Transverse colon (tissue), 4 donors: ENCODE data around the gene RNLS. TPM values are rescaled to one million over a fixed set of nuclear protein-coding genes. Genes with fewer than 3 reads are reported as not detected.

Experiments used
- DNase-seq: peaks from one replicate; pipeline ENCODE4 v3.0.0-alpha.2; 2019
- H3K27ac ChIP-seq, 4 donors: fragments of 200-600 bp; sonication (generic); 2 replicates each; pipeline ENCODE4 v1.5.1; 2016 to 2018; ENCODE audit warnings: inconsistent platforms in 4 of 4
- H3K27me3 ChIP-seq: fragments of 200-600 bp; sonication (generic); 2 replicates; pipeline ENCODE4 v1.5.1; 2017; ENCODE audit warnings: inconsistent platforms
- H3K36me3 ChIP-seq, 4 donors: fragments of 200-600 bp; sonication (generic); 2 replicates each; pipeline ENCODE4 v1.5.1; 2017 to 2019; ENCODE audit warnings: inconsistent platforms in 4 of 4
- H3K4me1 ChIP-seq, 4 donors: fragments of 200-600 bp; sonication (generic); 2 replicates each; pipeline ENCODE4 v1.5.1; 2017 to 2020; ENCODE audit warnings: inconsistent platforms in 4 of 4
- H3K4me3 ChIP-seq, 4 donors: fragments of 200-600 bp; sonication (generic); 1 replicate in 1 of 4; 2 replicates in 3 of 4; pipeline versions ENCODE4 v1.5.1 to v1.6.1; 2017 to 2019; ENCODE audit warnings: inconsistent platforms in 4 of 4
- H3K9me3 ChIP-seq, 2 donors: fragments of 200-600 bp; sonication (generic); 2 replicates each; pipeline ENCODE4 v1.5.1; 2017 to 2019; ENCODE audit warnings: inconsistent platforms in 2 of 2
- EP300 ChIP-seq: sonication (generic); formaldehyde crosslinking; IDR thresholded peaks from one replicate; pipeline ENCODE4 v1.6.1; 2017; ENCODE audit warnings: antibody characterized with exemption, low read depth
- POLR2A ChIP-seq: fragments of 450-650 bp; IDR thresholded peaks from one replicate; pipeline ENCODE4 v1.6.1; 2016; ENCODE audit warnings: antibody characterized with exemption, mild to moderate bottlenecking, moderate library complexity
- POLR2AphosphoS5 ChIP-seq, 3 donors: sonication (generic); formaldehyde crosslinking; IDR thresholded peaks; one replicate each; pipeline ENCODE4 v1.6.1; 2016; ENCODE audit warnings: antibody characterized with exemption in 3 of 3
- WGBS, 2 donors: methylation state at CpG; one replicate each; pipeline ENCODE4 v1.1.5; 2018; ENCODE audit warnings: low coverage in 1 of 2; 5-methylcytosine and 5-hydroxymethylcytosine counted together
- in situ Hi-C, 4 donors: fragments of 200-750 bp; cut with MboI; loops; one replicate each; pipeline versions ENCODE4 v1.15.0 to v1.15.1; 2017; ENCODE audit warnings: low sequenced_read_pairs in 3 of 4, low pct_ligation_motif_present in 1 of 4, low pct_unique_long_range_greater_than_20kb in 1 of 4
- intact Hi-C: fragments of 100-400 bp; cut with DNase I; formaldehyde crosslinking; loops from one replicate; pipeline ENCODE4 v1.15.1; 2023; ENCODE audit warnings: low total_unique reads
- total RNA-seq, 4 donors: library from RNA; depleted of rRNA; stranded (reverse); fragments of >200 nt; gene quantifications; one replicate each; pipeline ENCODE4 v1.1.0, GENCODE V29; 2016
- TF ChIP-seq, protein P1 (sequence below), 5 experiments: fragments of 200-600 bp in 3 of 5; fragments of 450-650 bp in 2 of 5; sonication (generic) in 3 of 5; IDR thresholded peaks; 1 replicate in 2 of 5; 2 replicates in 3 of 5; pipeline ENCODE4 v1.5.1; 2016 to 2017; ENCODE audit warnings: antibody characterized with exemption in 5 of 5, inconsistent platforms in 3 of 5, mild to moderate bottlenecking in 2 of 5, moderate library complexity in 1 of 5

Gene RNLS
- total RNA-seq, 4 donors from 2014 or later = 2.4 to 78.2 (median 28.9) TPM

DNA sequence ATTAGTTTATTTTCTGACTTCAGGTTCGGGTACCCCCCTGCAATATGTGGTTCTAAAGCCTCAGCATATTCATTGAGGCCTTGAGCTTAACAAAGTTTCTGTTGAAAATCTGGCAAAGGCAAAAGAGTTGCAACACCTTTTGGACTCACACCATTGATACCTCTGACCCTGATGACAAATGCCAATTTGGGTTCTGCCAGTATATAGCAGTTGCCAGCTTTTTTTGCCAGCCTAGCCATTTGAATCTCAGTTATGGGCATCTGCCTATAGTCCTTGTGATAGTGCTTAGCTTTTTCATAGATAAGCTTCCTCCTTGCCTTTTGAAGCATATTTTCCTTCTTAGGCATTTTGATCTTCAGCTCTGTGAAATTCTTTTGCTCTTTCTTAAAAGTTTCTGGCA is 35.4 kb upstream of the RNLS start:
- Histone ChIP-seq H3K36me3 (no peaks in the 10 kb centered on the region), H3K27me3 (no peaks in the 10 kb centered on the region), H3K4me1 (no peaks in the 10 kb centered on the region), H3K4me3 (no peak overlapping the region), H3K9me3 (no peaks in the 10 kb centered on the region), H3K27ac (no peak overlapping the region)
- 29 to 71% methylated on average over 1 of the region's 1 CpG for WGBS, 2 donors
- intact Hi-C loops (no loop called here), in situ Hi-C loops (no loop called here)
- no peak for DNase-seq
- TF ChIP-seq, protein P1, sequence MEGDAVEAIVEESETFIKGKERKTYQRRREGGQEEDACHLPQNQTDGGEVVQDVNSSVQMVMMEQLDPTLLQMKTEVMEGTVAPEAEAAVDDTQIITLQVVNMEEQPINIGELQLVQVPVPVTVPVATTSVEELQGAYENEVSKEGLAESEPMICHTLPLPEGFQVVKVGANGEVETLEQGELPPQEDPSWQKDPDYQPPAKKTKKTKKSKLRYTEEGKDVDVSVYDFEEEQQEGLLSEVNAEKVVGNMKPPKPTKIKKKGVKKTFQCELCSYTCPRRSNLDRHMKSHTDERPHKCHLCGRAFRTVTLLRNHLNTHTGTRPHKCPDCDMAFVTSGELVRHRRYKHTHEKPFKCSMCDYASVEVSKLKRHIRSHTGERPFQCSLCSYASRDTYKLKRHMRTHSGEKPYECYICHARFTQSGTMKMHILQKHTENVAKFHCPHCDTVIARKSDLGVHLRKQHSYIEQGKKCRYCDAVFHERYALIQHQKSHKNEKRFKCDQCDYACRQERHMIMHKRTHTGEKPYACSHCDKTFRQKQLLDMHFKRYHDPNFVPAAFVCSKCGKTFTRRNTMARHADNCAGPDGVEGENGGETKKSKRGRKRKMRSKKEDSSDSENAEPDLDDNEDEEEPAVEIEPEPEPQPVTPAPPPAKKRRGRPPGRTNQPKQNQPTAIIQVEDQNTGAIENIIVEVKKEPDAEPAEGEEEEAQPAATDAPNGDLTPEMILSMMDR (IDR thresholded peaks at IDR 0.05) = no peak
- no peak for TF ChIP-seq POLR2A
- TF ChIP-seq EP300 = no peak
- TF ChIP-seq POLR2AphosphoS5 (IDR thresholded peaks at IDR 0.05) = no peak

- H3K4me1 ChIP-seq = no peaks in the 10 kb centered on the region
- no peaks in the 10 kb centered on the region for H3K9me3 ChIP-seq
- no peak overlapping the region for H3K27ac ChIP-seq
- in situ Hi-C loops (no loop called here), intact Hi-C loops (no loop called here)
- no peak overlapping the region for H3K4me3 ChIP-seq
- no peaks in the 10 kb centered on the region for H3K36me3 ChIP-seq
- no peaks in the 10 kb centered on the region for H3K27me3 ChIP-seq
- 84 to 86% methylated on average over 1 of the region's 1 CpG for WGBS, 2 donors
- TF ChIP-seq, protein P1 (IDR thresholded peaks at IDR 0.05) = no peak
- no peak for TF ChIP-seq POLR2A
- no peak for TF ChIP-seq EP300
- TF ChIP-seq POLR2AphosphoS5 (IDR thresholded peaks at IDR 0.05) = no peak
- no peak for DNase-seq
These were observed 34.7 kb upstream of the RNLS start for GRCh38 chr10:88617772-88618300.

DNA sequence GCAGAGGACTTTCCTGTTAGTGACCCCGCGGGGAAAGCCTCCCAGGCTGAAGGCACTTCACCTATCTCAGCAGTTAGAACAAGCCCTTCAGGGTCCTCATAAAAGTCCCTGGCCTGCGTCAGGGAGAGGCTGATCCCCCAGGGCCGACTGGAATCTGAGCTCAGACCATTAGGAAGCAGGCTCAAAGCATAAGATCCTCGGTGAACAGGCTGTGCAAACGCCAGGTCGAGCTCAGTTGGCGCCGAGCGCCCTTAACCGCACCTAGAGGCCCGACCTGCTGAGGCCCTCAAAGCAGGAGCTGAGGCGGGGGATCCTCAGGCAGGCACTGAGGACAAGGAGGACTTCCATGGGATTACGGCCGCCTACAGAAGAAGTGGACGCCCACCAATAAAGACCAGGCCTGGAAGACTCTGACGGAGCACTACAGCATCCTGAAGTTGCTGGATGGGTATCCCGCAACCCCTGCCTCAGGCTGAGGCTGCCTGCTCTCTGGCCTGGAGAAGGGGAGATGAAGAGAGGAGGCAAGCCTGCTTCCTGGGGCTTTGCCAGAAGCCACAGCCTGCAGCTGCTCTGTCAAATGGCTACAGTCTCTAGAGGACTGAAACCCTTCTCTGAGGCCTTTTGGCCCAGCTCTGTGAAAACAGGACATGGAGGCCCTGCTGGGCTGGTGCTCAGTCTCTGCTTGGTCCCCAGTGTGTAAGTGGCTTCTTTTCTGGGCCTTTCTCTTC is 33.3 kb upstream of the RNLS start:
- intact Hi-C loops = no loop called here
- 81 to 88% methylated on average over 2 to 18 of the region's 18 CpGs for WGBS, 2 donors
- H3K27me3 ChIP-seq = no peaks in the 10 kb centered on the region
- no peak for DNase-seq
- no peaks in the 10 kb centered on the region for H3K4me1 ChIP-seq
- H3K9me3 ChIP-seq = no peaks in the 10 kb centered on the region
- no peak overlapping the region for H3K27ac ChIP-seq
- TF ChIP-seq POLR2A (no peak), POLR2AphosphoS5 (IDR thresholded peaks at IDR 0.05) (no peak), EP300 (no peak)
- TF ChIP-seq, protein P1 (IDR thresholded peaks at IDR 0.05) = no peak
- in situ Hi-C loops = no loop called here
- no peak overlapping the region for H3K4me3 ChIP-seq
- no peaks in the 10 kb centered on the region for H3K36me3 ChIP-seq

- Histone ChIP-seq H3K9me3 (no peaks in the 10 kb centered on the region), H3K4me1 (no peaks in the 10 kb centered on the region), H3K27me3 (no peaks in the 10 kb centered on the region), H3K36me3 (no peaks in the 10 kb centered on the region), H3K4me3 (no peak overlapping the region), H3K27ac (no peak overlapping the region)
- in situ Hi-C loops = no loop called here
- WGBS, 2 donors = 76 to 81% methylated on average over 2 of the region's 2 CpGs
- DNase-seq = no peak
- no peak for TF ChIP-seq POLR2AphosphoS5 (IDR thresholded peaks at IDR 0.05)
- TF ChIP-seq, protein P1 (IDR thresholded peaks at IDR 0.05) = no peak
- TF ChIP-seq POLR2A = no peak
- no peak for TF ChIP-seq EP300
- intact Hi-C loops = no loop called here
These were observed 25.7 kb upstream of the RNLS start for GRCh38 chr10:88608780-88609179.
